Cerebellar nuclear complex (tissue), 1 donor: Measurements from ENCODE around the gene NKD1.
A peak's percentile ranks its signal among the peaks of the same experiment; 100 is the strongest.

Experiments
- DNase-seq, 2 experiments: peaks; one replicate each; lab custom pipeline; 2025; lab: John Stamatoyannopoulos, UW

NKD1 gene

DNA sequence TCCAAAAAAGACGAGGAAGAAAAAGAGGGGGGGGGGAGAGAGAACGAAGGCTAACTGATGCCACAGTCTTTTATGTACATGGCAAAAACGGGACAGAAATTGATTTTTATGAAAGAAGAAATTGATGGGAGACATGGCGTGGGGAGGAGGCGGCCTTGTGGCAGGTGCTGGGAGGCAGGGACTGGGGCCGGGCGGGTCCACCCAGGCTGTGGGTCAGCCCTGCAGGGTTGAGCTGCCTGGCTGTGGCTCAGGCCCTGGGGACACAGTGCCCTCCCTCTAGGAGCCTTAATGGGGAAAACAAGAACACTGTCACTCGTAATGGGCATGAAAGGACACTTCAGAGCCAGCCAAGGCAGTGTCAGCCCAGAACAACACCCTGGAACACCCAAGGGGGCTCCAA, 98.1 kb downstream of the NKD1 start:
- no peak for DNase-seq

DNA sequence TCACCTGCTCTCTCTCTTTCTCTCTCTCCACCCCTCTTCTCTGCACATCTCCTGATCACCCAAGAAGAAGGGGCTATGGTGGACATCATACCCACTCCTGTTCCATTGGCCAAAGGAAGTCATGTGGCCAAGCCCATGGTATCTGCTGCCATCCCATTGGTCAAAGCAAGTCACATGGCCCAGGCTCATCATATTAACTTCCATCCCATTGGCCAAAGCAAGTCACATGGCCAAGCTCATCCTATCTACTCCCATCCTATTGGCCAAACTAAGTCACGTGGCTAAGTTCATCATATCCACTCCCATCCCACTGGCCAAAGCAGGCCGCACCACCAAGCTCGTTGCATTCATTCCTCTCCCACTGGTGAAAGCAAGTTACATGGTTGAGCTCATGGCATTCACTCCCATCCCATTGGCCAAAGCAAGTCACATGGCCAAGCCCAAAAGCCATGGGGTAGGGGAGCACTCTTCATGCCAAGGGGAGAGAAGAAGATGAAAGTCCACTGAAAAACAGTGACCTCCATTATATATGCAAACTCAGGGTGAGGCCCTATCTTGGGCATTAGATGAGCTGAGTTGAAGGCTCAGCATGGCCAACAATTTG, 103.7 kb downstream of the NKD1 start:
- DNase-seq: no peak

DNA sequence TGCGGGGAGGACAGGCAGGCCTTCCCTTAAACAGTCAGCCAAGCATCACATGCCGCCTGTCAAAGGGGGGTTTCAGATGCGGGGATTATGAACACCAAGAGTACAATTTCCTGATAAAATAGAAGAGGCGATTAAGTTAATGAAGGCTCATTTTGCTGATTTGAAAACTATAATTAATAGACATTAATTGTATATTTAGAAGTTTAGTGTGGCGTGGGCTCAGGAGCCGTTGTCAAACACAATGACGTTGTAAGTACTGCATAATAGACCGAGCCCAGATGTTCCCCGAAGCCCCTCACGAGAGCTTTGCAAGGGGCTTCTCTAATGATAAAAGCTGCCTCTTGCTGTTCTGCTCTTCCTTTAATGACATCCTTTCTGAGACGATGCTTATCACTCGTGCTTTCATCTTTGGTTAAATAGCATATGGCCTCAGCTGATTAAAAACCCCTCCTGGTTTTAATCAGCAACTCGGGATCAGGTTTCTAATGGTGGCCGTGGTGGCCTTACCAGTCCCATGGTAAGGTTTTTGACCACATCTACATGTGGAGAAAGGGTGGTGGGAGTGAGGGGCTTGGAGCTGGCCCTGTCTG, 104.7 kb downstream of the NKD1 start:
- no peak for DNase-seq

DNA sequence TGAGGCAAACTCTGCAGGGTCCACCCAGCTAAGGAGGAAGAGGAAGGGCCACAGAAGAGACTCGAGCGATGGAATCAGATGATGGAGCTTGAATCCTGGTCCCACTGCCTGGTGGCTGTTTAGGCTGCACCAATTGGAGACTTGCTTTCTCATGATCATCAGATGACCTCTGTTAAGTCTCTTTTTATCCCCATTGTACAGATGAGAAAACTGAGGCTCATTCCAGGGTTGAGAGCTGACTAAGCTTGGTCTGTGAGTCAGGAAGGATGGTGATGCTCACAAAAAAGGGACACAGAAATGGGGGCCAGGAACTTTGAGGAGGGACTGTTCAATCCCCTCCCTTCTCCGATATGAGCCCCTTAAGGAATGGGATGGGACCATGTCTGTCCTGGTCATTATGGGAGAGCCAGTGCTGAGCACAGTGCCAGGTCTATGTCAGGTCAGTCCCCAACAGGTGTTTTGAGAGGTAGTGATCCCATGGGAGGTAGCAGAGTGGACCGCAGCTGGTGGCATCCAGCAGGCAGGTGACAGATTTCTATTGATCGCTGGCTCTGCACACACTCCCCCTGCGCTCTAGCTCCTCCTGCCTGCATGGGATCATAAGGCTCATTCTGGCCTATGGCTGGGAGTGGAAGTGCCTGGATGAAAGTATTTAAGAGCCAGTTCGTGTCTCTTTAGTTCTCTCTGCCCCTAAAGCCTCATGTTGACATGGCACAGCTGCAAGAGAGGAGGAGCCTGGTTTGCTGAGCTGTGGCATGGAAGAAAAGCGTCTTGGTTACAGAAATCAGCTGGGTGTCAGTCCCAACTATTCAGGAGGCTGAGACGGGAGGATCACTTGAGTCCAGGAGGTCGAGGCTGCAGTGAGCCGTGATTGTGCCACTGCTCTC, 105.7 kb downstream of the NKD1 start:
- no peak for DNase-seq

DNA sequence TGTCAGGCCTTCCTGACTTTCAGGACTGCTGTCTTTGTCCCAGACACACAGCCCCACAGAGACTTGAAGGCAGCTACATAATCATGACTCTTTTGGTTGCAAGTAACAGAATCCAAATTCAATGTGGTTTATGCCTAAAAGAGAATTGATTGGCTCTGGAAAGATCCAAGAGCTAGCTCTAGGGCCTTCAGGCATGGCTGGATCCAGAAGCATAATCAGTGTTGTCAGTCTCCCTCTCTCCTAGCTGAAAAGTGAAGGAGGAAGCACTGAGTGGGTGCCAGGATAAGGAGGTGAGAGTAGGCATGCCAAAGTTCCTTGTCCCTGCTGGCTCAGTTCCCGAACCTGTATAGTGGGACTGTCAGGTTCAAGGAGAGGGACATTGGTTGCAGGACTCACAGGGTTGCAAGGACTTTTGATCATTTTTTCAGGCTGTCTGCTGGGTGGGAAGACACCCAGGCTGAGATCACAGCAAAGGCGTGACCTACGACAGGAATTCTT, 107.4 kb downstream of the NKD1 start:
- DNase-seq: no peak

DNA sequence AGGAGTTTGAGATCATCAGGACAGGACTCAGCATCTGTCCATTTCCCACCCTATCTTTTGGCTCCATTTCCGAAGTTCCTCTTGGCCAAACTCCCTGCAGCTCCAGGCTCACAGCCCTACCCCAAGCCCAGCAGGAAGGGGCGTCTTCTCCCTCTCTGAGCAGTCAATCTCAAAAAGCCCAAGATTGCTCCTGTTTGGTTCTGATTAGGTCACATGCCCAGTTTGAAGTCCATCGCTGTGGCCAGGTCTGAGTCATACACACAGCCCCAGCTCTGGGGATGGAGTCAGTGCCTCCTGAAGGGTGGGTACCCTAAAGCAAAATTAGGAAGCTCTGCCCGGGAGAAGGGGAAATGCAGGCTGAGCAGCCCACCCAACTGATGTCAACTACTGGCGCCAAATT, 109.0 kb downstream of the NKD1 start:
- DNase-seq: no peak

DNA sequence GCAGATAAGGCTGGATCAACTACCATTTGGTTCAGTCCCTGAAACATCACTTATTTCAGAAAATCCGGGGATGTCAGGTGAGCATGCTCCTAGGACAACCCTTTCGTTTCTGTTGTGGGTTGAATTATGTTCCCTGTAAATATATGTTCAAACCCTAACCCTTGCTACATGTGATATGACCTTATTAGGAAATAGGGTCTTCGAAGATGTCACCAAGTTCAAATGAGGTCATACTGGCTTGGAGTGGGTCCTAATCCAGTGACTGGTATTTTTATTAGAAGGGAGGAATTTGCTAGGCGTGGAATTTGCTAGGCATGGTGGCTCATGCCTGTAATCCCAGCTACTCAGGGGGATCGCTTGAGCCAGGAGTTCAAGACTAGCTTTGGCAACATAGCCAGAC, 111.6 kb downstream of the NKD1 start:
- no peak for DNase-seq

DNA sequence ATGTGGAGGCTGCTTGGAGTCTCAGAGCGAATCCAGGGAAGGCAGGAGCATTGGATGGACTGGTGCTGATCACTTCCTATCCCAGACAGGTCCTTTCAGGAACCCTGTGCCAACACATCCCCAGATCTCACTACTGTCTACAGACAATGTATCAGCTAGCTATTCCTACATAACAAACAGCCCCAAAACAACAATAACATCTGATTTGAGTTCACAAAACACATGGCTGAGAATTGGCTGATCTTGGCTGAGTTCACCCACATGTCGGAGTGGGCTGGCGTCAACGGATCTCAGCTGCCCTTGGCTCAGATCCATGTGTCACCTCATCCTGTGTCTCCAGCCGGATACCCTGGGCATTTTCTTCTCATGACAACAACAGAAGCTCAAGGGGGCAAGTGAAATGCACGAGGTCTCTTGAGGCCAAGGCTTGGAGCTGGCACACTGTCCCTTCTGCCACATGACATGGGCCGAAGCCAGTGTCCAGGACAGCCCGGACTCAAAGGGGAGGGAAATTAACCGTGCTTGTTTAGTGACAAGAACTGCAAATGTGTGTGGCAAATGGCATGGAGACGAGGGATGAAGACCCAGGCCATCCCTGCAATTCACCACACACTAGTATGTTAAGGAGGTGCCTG, 114.2 kb downstream of the NKD1 start:
- DNase-seq: no peak

DNA sequence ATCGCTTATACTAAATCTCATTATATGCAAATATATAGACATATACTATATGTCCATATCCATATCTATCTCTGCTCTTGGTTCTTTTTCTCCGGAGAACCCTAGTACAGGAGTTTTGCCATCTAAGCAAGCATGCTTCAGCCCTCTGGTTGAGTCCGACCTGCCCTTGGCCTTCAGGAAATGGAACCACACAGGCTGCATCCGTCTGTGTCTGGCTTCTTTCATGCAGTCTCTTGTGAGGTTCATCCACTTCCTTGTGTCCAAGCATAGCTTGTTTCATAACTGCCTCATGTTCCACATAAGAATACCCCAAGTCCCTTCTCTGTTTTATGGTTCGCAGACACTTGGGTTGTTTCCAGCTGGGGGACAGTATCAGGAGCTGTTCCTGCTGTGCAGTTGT, 116.1 kb downstream of the NKD1 start:
- no peak for DNase-seq

DNA sequence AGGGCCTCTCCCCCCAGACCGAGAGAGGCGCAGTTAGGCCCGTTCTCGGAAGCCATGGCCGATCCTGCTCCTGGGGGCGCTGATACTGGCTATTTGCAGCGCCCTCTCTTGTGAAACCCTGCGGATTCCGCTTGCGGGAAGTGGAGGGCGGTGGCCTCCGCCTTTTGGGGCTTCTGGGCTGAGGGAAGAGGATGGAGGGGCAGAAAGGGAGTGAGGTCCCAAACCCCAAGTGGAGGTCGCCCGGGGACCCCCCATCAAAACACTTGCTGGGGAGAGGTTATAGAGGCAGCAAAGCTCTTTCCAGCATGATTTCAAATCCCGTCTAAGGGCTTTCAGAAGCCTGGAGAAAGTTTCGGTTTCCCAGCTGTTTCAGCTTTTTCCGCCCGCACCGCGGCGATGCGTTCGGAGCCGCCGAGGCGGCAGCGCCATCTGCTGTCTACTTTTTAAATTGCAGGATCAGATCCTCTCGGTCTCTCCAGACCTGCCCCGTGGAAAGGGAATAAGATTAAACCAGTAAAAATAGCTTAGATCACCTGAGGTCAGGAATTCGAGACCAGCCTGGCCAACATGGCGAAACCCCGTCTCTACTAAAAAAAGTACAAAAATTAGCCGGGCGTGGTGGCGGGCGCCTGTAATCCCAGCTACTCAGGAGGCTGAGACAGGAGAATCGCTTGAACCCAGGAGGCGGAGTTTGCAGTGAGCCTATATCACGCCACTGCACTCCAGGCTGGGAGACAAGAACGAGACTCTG, 117.1 kb downstream of the NKD1 start:
- peak in 1 of 2 experiments; percentile 3 for DNase-seq

DNA sequence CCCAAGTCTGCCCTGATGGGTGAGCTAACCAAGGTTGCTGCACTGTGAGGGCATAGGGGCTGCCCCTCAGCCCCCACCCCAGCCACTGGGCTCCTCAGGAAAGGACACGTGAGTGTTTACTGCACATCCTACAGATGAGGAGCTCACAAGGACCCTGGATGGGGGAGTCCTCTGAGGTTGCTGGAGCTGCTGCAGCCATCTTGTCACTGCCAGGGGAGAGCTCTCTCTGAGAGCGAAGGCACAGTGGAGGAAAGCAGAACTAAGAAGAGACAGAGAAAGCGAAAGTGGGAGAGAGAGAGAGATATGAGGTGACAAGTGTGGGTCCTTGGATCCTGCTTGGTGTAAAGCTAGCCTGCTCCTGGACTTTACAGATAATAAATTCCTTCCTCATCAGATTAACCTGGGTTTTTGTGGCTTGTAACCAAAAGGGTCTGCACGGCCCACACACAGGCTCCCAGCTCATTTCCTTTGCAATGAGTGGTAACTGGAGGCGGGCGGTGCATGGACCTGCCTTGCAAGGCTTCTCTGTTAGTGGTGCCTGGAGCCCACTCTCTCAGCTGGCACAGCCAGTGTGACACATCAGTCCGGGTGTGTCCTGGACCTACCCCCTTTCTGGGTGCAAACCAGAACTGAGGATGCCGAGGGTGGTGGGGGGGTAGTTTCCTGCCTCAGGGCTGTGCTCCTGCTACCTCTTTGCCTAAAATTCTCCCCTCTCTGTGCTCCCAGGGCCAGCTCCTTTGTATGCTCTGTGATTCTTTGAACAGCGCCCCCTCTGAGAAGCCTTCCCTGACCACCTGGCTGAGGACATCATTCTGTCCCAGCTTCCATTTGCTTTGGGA, 118.7 kb downstream of the NKD1 start:
- no peak for DNase-seq

DNA sequence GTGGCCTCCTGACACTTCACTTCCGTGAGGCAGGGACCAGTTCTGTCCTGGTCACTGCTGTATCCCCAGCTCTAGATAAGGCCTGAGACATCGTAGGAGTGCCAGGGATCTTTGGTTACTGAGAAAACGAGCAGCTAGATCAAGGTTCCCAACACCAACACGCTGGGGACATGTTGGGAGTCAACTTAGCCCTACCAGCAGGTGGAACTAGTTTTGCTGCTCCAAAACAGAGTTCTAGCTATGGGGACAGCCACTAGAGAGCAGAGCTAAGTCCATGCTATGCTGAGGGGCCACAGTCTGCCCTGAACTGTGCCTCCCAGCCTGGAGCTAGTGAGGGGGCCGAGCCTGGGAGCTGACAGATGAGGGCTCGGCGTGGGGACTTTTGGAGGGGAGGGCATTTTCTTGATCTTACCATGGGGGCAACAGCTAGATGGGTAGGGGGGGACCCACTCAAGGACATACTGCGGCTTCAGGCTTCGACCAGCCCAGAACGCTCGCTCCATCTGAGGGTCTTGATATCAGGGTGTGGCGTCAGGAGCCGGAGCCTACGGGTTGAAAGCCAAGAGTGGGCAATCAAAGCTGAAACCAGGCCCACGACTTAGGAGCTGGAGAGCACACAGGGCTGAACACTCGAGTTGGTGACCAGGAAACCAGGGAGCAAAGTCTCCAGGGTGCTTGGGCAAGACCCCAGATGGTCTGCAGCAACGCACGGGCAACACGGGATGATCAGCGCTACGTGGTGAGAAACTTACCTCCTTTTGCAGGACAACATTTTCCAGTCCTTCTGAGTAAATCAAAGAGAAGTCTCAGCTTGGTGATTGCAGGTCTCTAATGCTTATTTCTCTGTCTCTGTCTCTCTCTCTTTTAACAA, 119.5 kb downstream of the NKD1 start:
- DNase-seq: no peak

DNA sequence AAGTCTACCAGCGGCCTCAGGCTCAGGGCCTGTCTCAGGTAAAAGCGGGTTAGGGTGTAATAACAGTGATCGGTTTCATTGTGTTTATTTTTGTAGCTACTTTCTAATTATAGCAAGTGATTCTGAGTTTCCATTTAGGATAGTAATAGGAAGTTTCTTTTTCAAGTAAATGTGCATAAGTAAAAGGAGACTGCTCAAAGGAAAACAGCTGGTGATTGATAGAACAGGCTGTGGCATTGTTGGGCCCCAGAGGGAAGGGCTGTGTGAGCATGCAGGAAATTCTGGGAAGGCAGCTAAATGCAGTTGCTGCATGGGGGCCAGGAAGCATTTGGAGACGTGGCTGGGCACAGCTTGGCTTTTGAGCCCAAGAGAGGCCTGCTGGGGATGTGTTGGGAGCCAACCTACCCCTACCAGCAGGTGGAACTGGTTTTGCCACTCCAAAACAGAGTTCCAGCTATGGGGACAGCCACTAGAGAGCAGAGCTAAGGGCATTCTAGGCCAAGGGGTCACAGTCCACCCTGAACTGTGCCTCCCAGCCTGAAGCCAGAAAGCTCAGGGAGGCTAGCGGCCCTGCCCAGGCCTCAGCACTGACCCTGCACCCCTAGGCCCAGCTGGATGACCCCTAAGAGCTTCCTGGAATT, 120.3 kb downstream of the NKD1 start:
- DNase-seq: no peak

DNA sequence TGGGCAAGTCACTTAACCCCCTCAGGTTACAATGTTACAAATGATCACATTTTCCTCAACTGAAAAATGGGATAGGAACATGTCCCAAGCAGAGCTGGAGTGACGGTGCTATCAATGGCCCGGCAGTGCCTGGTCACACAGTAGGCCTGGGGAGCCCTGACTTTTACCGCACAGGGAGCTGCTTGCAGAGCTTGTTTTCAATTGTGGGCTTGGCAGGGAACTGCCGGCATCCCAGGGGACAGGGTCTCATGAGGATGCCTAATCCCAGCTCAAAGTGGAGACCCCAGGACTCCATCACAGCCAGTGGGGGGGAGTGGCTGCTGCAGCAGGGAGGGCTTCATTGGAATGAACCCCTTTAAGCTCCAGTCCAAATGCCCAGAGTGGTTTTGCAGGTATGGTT, 121.5 kb downstream of the NKD1 start:
- DNase-seq: no peak

DNA sequence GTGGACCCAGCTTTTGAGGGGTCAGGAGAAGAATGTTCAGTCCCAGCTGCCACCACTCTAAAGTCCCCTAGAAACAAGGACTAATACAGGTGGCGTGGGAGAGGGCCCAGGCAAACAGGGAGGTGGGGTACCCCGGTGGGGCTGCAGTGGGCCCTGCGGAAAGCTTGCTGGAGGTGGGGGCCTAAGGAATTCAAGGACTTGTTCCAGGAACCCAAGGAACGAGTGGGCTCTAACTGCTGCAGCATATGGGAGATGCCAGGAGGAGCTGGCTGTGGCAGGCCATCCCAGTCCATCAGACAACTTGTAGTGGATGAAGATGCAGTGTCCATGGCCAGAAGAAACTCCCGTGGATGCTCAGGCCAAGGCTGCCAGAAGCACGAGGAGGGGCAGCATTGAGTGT, 122.3 kb downstream of the NKD1 start:
- DNase-seq: no peak

DNA sequence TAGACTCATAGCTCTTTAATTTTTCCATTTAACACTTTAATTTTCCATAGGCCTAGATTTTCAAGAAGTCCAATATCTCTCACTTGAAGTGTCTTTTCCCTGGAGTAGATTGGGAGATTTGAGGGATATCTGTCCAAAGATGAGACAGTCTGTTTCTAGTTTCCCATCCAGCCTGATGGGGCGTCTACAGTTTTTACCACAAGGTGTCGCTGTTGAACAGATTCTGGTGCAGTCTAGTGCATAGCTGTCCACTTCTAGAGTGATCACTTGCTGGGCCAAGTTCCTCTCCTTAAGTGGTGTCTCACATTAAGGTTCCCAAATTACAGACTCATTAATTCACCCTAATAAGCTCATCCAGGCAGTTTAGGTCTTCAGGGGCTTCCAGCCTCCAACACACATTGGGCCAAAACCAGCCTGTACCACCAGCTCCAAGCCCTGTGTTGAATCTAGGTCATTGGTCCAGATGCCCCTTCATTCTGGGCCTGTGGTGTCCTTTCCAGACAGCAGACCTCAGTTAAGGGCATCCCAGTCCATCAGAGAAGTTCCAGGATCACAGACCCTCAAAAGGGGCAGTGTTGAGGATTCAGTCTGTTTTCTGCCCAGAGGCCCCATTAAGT, 123.6 kb downstream of the NKD1 start:
- no peak for DNase-seq

DNA sequence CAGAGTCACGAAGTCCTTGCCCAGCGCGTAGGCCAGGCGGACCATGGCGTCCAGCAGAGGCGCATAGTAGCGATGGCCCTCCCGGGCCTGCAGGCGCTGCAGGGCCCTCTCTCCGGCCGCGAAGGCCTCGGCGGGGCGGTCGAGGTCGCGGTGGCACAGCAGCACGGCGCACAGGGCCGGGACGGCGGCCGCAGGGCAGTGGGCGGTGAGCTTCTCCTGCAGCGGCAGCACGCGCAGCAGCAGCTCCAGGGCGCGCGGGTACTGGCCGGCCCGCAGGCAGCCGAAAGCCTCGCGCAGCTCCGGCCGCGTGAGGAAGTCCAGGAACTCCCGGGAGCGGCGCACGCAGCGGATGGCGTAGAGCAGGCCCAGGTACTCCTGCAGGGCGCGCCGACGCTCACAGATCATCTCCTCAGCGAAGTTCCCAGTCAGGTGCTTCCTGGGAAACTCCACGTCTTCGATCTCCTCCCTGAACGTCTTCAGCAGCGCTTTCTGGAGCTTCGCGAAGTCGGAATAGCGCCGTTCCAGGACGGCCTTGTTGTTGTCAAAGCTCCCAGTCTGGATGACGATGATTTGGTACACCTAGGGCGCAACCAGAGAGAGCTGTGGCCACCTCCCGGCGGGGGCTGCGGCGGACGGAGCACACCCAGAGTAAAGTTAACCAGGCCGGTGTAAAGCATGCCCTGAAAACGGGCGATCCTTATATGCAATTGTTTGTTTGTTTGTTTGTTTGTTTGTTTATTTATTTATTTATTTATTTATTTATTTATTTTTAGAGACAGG, 125.5 kb downstream of the NKD1 start:
- DNase-seq: no peak

DNA sequence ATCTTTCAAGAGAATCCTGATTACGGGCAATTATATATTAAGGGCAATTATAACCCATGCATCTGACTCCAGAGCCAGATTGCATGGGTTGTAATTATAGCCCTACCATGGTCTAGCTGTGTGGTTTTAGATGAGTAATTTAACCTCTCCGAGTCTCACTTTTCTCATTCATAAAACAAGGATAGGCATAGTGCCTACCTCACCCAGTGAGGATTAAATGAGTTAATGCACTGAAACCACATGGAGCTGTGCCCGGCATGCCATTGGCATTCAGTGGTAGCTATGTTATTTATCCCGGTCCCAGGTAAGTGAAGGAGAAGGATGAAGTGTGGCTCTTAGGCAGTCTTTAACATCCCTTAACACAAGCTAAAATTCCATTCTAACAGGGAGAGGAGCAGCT, 126.6 kb downstream of the NKD1 start:
- no peak for DNase-seq
